C4-2B (cell line): ENCODE measurements around the gene ETS1.

Source experiments
- ZFX ChIP-seq: fragments of 450-650 bp; IDR thresholded peaks from 2 replicates; pipeline ENCODE4 v1.6.1; 2017
- TF ChIP-seq, protein P1 (sequence below): fragments of 450-650 bp; conservative IDR thresholded peaks from 2 replicates; pipeline ENCODE4 v1.5.1; 2017; ENCODE audit warnings: mild to moderate bottlenecking

DNA sequence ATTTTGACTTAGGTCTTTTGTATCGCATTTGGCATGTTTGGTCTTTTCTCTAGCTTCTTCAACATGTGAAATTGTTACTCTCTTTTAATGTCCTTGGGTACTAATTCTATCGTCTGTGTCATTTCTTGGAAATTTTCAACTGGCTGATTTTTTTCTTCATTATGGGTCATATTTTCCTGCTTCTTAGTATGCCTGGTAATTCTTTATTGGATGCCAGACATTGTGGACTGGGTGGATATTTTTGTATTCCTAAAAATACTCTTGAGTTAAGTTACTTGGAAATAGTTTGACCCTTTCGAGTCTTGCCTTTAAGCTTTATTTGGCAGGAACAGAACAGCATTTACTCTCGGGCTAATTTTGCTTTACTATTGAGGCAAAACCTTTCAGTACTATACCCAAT lies 140.1 kb downstream of the ETS1 start:
- TF ChIP-seq, protein P1, sequence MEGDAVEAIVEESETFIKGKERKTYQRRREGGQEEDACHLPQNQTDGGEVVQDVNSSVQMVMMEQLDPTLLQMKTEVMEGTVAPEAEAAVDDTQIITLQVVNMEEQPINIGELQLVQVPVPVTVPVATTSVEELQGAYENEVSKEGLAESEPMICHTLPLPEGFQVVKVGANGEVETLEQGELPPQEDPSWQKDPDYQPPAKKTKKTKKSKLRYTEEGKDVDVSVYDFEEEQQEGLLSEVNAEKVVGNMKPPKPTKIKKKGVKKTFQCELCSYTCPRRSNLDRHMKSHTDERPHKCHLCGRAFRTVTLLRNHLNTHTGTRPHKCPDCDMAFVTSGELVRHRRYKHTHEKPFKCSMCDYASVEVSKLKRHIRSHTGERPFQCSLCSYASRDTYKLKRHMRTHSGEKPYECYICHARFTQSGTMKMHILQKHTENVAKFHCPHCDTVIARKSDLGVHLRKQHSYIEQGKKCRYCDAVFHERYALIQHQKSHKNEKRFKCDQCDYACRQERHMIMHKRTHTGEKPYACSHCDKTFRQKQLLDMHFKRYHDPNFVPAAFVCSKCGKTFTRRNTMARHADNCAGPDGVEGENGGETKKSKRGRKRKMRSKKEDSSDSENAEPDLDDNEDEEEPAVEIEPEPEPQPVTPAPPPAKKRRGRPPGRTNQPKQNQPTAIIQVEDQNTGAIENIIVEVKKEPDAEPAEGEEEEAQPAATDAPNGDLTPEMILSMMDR, result no peak
- TF ChIP-seq ZFX, result no peak
